OCI-LY3 (cell line): Measurements from ENCODE around the gene BLID.

Experiments
- H2AFZ ChIP-seq: fragments of 200-600, 300-600 bp; shearing (Covaris generic); 2 replicates; pipeline ENCODE4 v1.6.0; 2014; ENCODE audit warnings: antibody characterized with exemption, low read depth, low read length
- H3K27ac ChIP-seq: fragments of 200-600, 300-600 bp; sonication (generic); 2 replicates; pipeline ENCODE4 v1.5.1; 2014; ENCODE audit warnings: mild to moderate bottlenecking, low read length, moderate library complexity, mixed read lengths
- H3K27me3 ChIP-seq: fragments of 200-600, 300-600 bp; sonication (generic); 2 replicates; pipeline ENCODE4 v1.6.1; 2014; ENCODE audit warnings: low read depth, low read length, mixed read lengths
- H3K36me3 ChIP-seq: fragments of 200-600, 300-600 bp; sonication (generic); replicated peaks from 2 replicates; pipeline ENCODE3; 2014; ENCODE audit warnings: low read depth, low read length, mixed read lengths
- H3K4me1 ChIP-seq: fragments of 300-600, 200-600 bp; sonication (generic); 2 replicates; pipeline ENCODE4 v1.6.1; 2014; ENCODE audit warnings: low read length, mixed read lengths
- H3K4me2 ChIP-seq: fragments of 200-600, 300-600 bp; sonication (generic); 2 replicates; pipeline ENCODE4 v1.6.1; 2014; ENCODE audit warnings: low read length, mixed read lengths
- H3K4me3 ChIP-seq: fragments of 300-600, 200-600 bp; sonication (generic); 2 replicates; pipeline ENCODE4 v1.5.1; 2014; ENCODE audit warnings: antibody characterized with exemption, mild to moderate bottlenecking, low read length, moderate library complexity
- H3K79me2 ChIP-seq: fragments of 300-600, 200-600 bp; shearing (Covaris generic); 2 replicates; pipeline ENCODE4 v1.6.1; 2014; ENCODE audit warnings: mild to moderate bottlenecking, low read length, mixed read lengths
- H3K9ac ChIP-seq: fragments of 300-600, 200-600 bp; shearing (Covaris generic); 2 replicates; pipeline ENCODE4 v1.6.0; 2014; ENCODE audit warnings: mild to moderate bottlenecking, low read length, moderate library complexity
- H3K9me3 ChIP-seq: fragments of 200-600, 300-600 bp; shearing (Covaris generic); 2 replicates; pipeline ENCODE4 v1.6.1; 2014; ENCODE audit warnings: low read length, mixed read lengths; ENCODE audit not compliant: insufficient read depth
- H4K20me1 ChIP-seq: fragments of 200-600, 300-600 bp; sonication (generic); 2 replicates; pipeline ENCODE4 v1.6.1; 2016; ENCODE audit warnings: low read length, mixed read lengths; ENCODE audit not compliant: insufficient read depth
- CTCF ChIP-seq: fragments of 200-600, 300-600 bp; sonication (generic); IDR thresholded peaks from 2 replicates; pipeline ENCODE4 v1.5.1; 2014; ENCODE audit warnings: antibody characterized with exemption, low read length, low read depth
- EZH2phosphoT487 ChIP-seq: fragments of 200-600 bp; shearing (Covaris generic); IDR thresholded peaks from 2 replicates; pipeline ENCODE4 v1.6.1; 2018; ENCODE audit warnings: antibody characterized with exemption, mixed run types, low read depth

BLID gene

DNA sequence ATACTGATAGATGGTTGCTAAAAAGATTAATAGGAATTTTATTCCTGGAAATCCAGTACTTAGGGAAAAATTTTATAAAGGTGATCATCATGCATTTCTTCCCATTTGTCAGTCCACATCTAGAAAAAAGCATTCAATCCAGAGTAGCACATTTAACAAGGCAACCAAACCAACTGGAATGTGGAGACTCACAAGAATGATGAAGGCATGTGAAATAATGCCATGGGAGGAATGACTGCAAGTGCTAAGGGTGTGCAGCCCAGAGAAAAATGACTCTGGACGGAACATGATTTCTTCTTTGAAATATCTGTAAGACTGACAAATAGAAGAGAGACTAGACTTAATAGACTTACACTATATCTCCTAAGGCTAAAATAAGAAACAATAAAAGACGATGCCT lies 33.8 kb downstream of the BLID start:
- H3K4me1 ChIP-seq: no peaks in the 10 kb centered on the region
- H2AFZ ChIP-seq: no peak overlapping the region
- H3K36me3 ChIP-seq: no peaks in the 10 kb centered on the region
- no peak overlapping the region for H3K9ac ChIP-seq
- no peak overlapping the region for H3K4me2 ChIP-seq
- TF ChIP-seq EZH2phosphoT487: no peak
- no peak for TF ChIP-seq CTCF
- H3K9me3 ChIP-seq: no peaks in the 10 kb centered on the region
- H3K79me2 ChIP-seq: no peaks in the 10 kb centered on the region
- H4K20me1 ChIP-seq: no peaks in the 10 kb centered on the region
- H3K27me3 ChIP-seq: peaks cover 18% of the 10 kb centered on the region
- H3K4me3 ChIP-seq: no peak overlapping the region
- no peak overlapping the region for H3K27ac ChIP-seq

DNA sequence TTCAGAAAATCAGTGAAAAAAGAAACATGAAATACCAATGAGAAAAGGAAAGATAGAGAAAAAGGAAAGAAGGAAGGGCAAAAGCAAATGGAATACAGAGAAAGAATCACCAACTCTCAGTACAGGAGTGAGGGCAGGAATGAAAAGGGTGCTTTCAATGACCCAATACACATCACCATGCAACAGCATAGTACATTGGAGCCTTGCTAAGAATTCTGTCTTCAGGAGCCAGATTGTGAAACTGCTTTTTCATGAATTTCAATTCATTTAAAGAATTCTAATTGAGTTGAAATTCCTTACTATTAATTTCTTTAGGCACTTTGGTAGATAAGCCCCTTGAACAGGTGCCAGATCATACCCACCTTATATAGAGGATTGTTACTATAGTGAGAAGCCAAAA lies 34.9 kb downstream of the BLID start:
- Histone ChIP-seq H3K27ac (no peak overlapping the region), H2AFZ (no peak overlapping the region), H3K79me2 (no peaks in the 10 kb centered on the region), H4K20me1 (no peaks in the 10 kb centered on the region), H3K27me3 (peaks cover 24% of the 10 kb centered on the region), H3K36me3 (no peaks in the 10 kb centered on the region), H3K4me1 (no peaks in the 10 kb centered on the region), H3K9me3 (no peaks in the 10 kb centered on the region), H3K4me2 (no peak overlapping the region), H3K9ac (no peak overlapping the region), H3K4me3 (no peak overlapping the region)
- no peak for TF ChIP-seq EZH2phosphoT487
- TF ChIP-seq CTCF: no peak

- Histone ChIP-seq H2AFZ (no peak overlapping the region), H3K79me2 (no peaks in the 10 kb centered on the region), H3K4me1 (no peaks in the 10 kb centered on the region), H3K9me3 (no peaks in the 10 kb centered on the region), H3K4me2 (no peak overlapping the region), H3K9ac (no peak overlapping the region), H4K20me1 (no peaks in the 10 kb centered on the region), H3K4me3 (no peak overlapping the region), H3K27me3 (peaks cover 29% of the 10 kb centered on the region), H3K36me3 (no peaks in the 10 kb centered on the region), H3K27ac (no peak overlapping the region)
- no peak for TF ChIP-seq CTCF
Observed at GRCh38 chr11:122077459-122077858, 38.6 kb downstream of the BLID start.

DNA sequence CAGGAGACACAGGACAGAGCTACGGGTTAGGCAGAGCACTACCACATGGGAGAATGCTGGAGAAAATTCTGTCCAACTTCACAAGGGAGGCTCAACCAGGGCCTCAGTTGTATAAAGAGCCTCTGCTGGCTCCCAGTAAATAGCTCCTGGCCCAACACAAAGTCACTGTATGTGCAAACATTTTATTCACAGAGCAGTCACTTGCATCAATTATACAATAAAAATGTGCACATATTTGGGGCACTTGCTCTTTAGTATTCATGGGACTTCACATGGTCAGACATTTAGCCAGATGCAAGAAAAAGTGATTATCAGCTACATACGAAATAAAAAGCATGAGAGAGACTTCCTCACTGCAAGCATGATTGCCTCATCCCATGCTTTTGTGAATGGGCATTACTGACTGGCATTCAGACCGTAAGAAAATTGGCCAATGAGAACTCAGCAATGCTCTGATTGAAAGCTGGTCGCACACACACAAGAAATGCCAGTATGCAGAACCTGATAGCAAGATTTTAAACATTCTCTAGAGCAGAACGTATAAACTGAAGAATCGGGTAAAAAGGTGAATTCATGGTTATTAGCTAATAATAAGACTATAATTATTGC lies 39.4 kb downstream of the BLID start:
- no peaks in the 10 kb centered on the region for H3K9me3 ChIP-seq
- H3K27ac ChIP-seq: no peak overlapping the region
- TF ChIP-seq EZH2phosphoT487 (no peak), CTCF (no peak)

More for the DNA sequence above, 39.4 kb downstream of the BLID start:
- no peak overlapping the region for H3K4me2 ChIP-seq
- no peaks in the 10 kb centered on the region for H3K79me2 ChIP-seq
- H4K20me1 ChIP-seq: no peaks in the 10 kb centered on the region
- no peak overlapping the region for H3K9ac ChIP-seq
- H2AFZ ChIP-seq: no peak overlapping the region
- H3K4me3 ChIP-seq: no peak overlapping the region
- no peaks in the 10 kb centered on the region for H3K36me3 ChIP-seq
- peaks cover 29% of the 10 kb centered on the region for H3K27me3 ChIP-seq
- no peaks in the 10 kb centered on the region for H3K4me1 ChIP-seq
